Measurements from ENCODE around the gene GLYAT.
A peak's percentile ranks its signal among the peaks of the same experiment; 100 is the strongest.

The GLYAT gene

GRCh38 chr11:58676563-58677135 lies 55.1 kb downstream of the GLYAT start:
- no peak for DNase-seq

GRCh38 chr11:58675334-58676155 lies 56.2 kb downstream of the GLYAT start:
- DNase-seq, result peak; percentile 39

- DNase-seq, result no peak
Observed at GRCh38 chr11:58674609-58675008, 57.1 kb downstream of the GLYAT start.

GRCh38 chr11:58671983-58672633 lies 59.6 kb downstream of the GLYAT start:
- DNase-seq, result no peak

GRCh38 chr11:58659910-58660570 lies 71.7 kb downstream of the GLYAT start:
- no peak for DNase-seq

GRCh38 chr11:58659404-58659803 lies 72.3 kb downstream of the GLYAT start:
- no peak for DNase-seq
